IMR-90 (cell line): ENCODE data around the gene KCTD2. TPM values are rescaled to one million over a fixed set of nuclear protein-coding genes. Genes with fewer than 3 reads are reported as not detected.

Source experiments
- ATAC-seq: fragments of 200-7000 bp; cut with Tn5 transposase; 2 replicates; pipeline ENCODE4 v1.9.1; 2020; ENCODE audit warnings: low read depth, mild to moderate bottlenecking, moderate library complexity
- BruUV-seq: library from RNA; stranded (reverse); fragments of 400-500 nt; replicated peaks from 2 replicates; lab custom pipeline; 2021; lab: Mats Ljungman, UMichigan
- CTCF ChIA-PET: fragments of 300-600 bp; formaldehyde crosslinking; extraction: SDS; loops from one replicate; lab custom pipeline; 2021; ENCODE audit warnings: antibody characterized with exemption; lab: Yijun Ruan, JAX
- POLR2A ChIA-PET: fragments of 300-600 bp; sonication (Branson Sonifier 250); formaldehyde crosslinking; loops from one replicate; lab custom pipeline; 2022; ENCODE audit warnings: antibody characterized with exemption; ENCODE audit not compliant: unreplicated experiment; lab: Charles Lee
- DNase-seq: peaks from one replicate; pipeline ENCODE4 v3.0.0; 2013
- H2AFZ ChIP-seq: replicated peaks from 2 replicates; pipeline ENCODE3; 2013; ENCODE audit warnings: low read length, mild to moderate bottlenecking; ENCODE audit not compliant: poor library complexity
- H2AK5ac ChIP-seq: 2 replicates; pipeline ENCODE4 v1.6.1; 2013; ENCODE audit warnings: low read depth, low read length, inconsistent platforms
- H2AK9ac ChIP-seq: replicated peaks from 2 replicates; pipeline ENCODE3; 2013; ENCODE audit warnings: mild to moderate bottlenecking, low read depth, low read length, moderate library complexity; ENCODE audit not compliant: poor library complexity
- H2BK120ac ChIP-seq: 2 replicates; pipeline ENCODE4 v1.6.1; 2013; ENCODE audit warnings: low read depth, low read length, inconsistent platforms
- H2BK15ac ChIP-seq: 3 replicates; pipeline ENCODE4 v1.6.1; 2013; ENCODE audit warnings: low read depth, low read length, inconsistent platforms
- H2BK20ac ChIP-seq: 2 replicates; pipeline ENCODE4 v1.6.1; 2013; ENCODE audit warnings: low read depth, mild to moderate bottlenecking, inconsistent platforms, low read length, moderate library complexity
- H2BK5ac ChIP-seq: 2 replicates; pipeline ENCODE4 v1.6.1; 2013; ENCODE audit warnings: mild to moderate bottlenecking, low read depth, low read length, inconsistent platforms; ENCODE audit not compliant: poor library complexity, severe bottlenecking
- H3K14ac ChIP-seq: replicated peaks from 2 replicates; pipeline ENCODE4 v1.6.1; 2013; ENCODE audit warnings: low read depth, low read length, inconsistent platforms
- H3K18ac ChIP-seq: 2 replicates; pipeline ENCODE4 v1.6.1; 2013; ENCODE audit warnings: low read depth, low read length, control low read depth
- H3K23ac ChIP-seq: 2 replicates; pipeline ENCODE4 v1.6.1; 2013; ENCODE audit warnings: low read depth, low read length, inconsistent platforms
- H3K27ac ChIP-seq: 2 replicates; pipeline ENCODE4 v1.5.1; 2013; ENCODE audit warnings: mild to moderate bottlenecking, control low read depth, low read length; ENCODE audit not compliant: insufficient read depth
- H3K27me3 ChIP-seq: 2 replicates; pipeline ENCODE4 v1.6.1; 2013; ENCODE audit warnings: low read length; ENCODE audit not compliant: control insufficient read depth, insufficient read depth
- H3K36me3 ChIP-seq: 2 replicates; pipeline ENCODE4 v1.6.1; 2013; ENCODE audit warnings: low read length, mixed read lengths; ENCODE audit not compliant: control insufficient read depth, insufficient read depth
- H3K4ac ChIP-seq: 2 replicates; pipeline ENCODE4 v1.6.1; 2013; ENCODE audit warnings: low read depth, low read length, inconsistent platforms
- H3K4me1 ChIP-seq: 2 replicates; pipeline ENCODE4 v1.6.1; 2013; ENCODE audit warnings: low read length, mixed read lengths; ENCODE audit not compliant: control insufficient read depth, insufficient read depth
- H3K4me2 ChIP-seq: 2 replicates; pipeline ENCODE4 v1.6.1; 2013; ENCODE audit warnings: low read depth, mild to moderate bottlenecking, control low read depth, low read length, moderate library complexity
- H3K4me3 ChIP-seq: 2 replicates; pipeline ENCODE4 v1.5.1; 2013; ENCODE audit warnings: low read depth, mild to moderate bottlenecking, control low read depth, low read length, moderate library complexity; ENCODE audit not compliant: insufficient read depth
- H3K56ac ChIP-seq: 2 replicates; pipeline ENCODE4 v1.6.1; 2013; ENCODE audit warnings: low read length, inconsistent platforms; ENCODE audit not compliant: insufficient read depth; ENCODE audit errors: extremely low read depth
- H3K79me1 ChIP-seq, 2 experiments: 2 replicates each; pipeline ENCODE4 v1.6.1; 2013; ENCODE audit warnings: low read length in 2 of 2, inconsistent platforms in 1 of 2, low read depth in 1 of 2
- H3K9ac ChIP-seq: 2 replicates; pipeline ENCODE4 v1.6.1; 2013; ENCODE audit warnings: low read depth, low read length, control low read depth
- H3K9me1 ChIP-seq: 2 replicates; pipeline ENCODE4 v1.6.1; 2013; ENCODE audit warnings: low read length, inconsistent platforms; ENCODE audit not compliant: insufficient read depth
- H3K9me3 ChIP-seq: 2 replicates; pipeline ENCODE4 v1.6.1; 2013; ENCODE audit warnings: low read length; ENCODE audit not compliant: control insufficient read depth, insufficient read depth
- H4K20me1 ChIP-seq: 2 replicates; pipeline ENCODE4 v1.6.1; 2013; ENCODE audit warnings: low read length, inconsistent platforms; ENCODE audit not compliant: insufficient read depth
- H4K5ac ChIP-seq: 2 replicates; pipeline ENCODE4 v1.6.1; 2013; ENCODE audit warnings: mild to moderate bottlenecking, low read depth, low read length, control low read depth
- H4K8ac ChIP-seq, 2 experiments: 2 replicates each; pipeline ENCODE4 v1.6.1; 2013; ENCODE audit warnings: low read depth in 2 of 2, low read length in 2 of 2, control low read depth in 1 of 2, inconsistent platforms in 1 of 2
- H4K91ac ChIP-seq: 2 replicates; pipeline ENCODE4 v1.6.1; 2013; ENCODE audit warnings: low read depth, low read length, inconsistent platforms; ENCODE audit not compliant: insufficient read depth
- BHLHE40 ChIP-seq: fragments of 150-350 bp; IDR thresholded peaks from 2 replicates; pipeline ENCODE4 v1.6.1; 2016; ENCODE audit warnings: mild to moderate bottlenecking, low read depth, low read length
- CEBPB ChIP-seq: IDR thresholded peaks from 2 replicates; pipeline ENCODE4 v1.6.1; 2012; ENCODE audit warnings: low read depth, low read length, improper control_type of control experiment
- CHD1 ChIP-seq: IDR thresholded peaks from 2 replicates; pipeline ENCODE4 v1.6.1; 2012; ENCODE audit warnings: low read depth, low read length, improper control_type of control experiment
- CTCF ChIP-seq: conservative IDR thresholded peaks from 2 replicates; pipeline ENCODE4 v1.5.1; 2012; ENCODE audit warnings: mild to moderate bottlenecking, low read depth, low read length, improper control_type of control experiment
- FOS ChIP-seq: fragments of 150-350 bp; IDR thresholded peaks from 2 replicates; pipeline ENCODE4 v1.6.1; 2016; ENCODE audit warnings: low read depth, low read length
- MAZ ChIP-seq: IDR thresholded peaks from 2 replicates; pipeline ENCODE4 v1.6.1; 2012; ENCODE audit warnings: low read depth, mild to moderate bottlenecking, low read length, improper control_type of control experiment, moderate library complexity, borderline replicate concordance
- MXI1 ChIP-seq: IDR thresholded peaks from 2 replicates; pipeline ENCODE4 v1.6.1; 2012; ENCODE audit warnings: low read depth, mild to moderate bottlenecking, low read length, moderate library complexity, borderline replicate concordance
- NFE2L2 ChIP-seq: fragments of 150-350 bp; IDR thresholded peaks from 2 replicates; pipeline ENCODE4 v1.6.1; 2016; ENCODE audit warnings: low read depth, mild to moderate bottlenecking, low read length
- POLR2A ChIP-seq: IDR thresholded peaks from 2 replicates; pipeline ENCODE4 v1.6.1; 2012; ENCODE audit warnings: mild to moderate bottlenecking, low read depth, low read length
- RAD21 ChIP-seq: IDR thresholded peaks from 2 replicates; pipeline ENCODE4 v1.6.1; 2012; ENCODE audit warnings: low read length, improper control_type of control experiment
- RCOR1 ChIP-seq: IDR thresholded peaks from 2 replicates; pipeline ENCODE4 v1.6.1; 2012; ENCODE audit warnings: mild to moderate bottlenecking, low read length, improper control_type of control experiment; ENCODE audit not compliant: insufficient replicate concordance
- WGBS, 2 experiments: methylation state at CpG; one replicate each; pipeline versions ENCODE4 v1.1.5 to v1.1.7; 2013; ENCODE audit warnings: missing lambda C conversion rate in 2 of 2; ENCODE audit not compliant: insufficient read length in 1 of 2; ENCODE audit errors: extremely low coverage in 2 of 2; 5-methylcytosine and 5-hydroxymethylcytosine counted together
- dilution Hi-C: fragments of 300-500 bp; cut with HindIII; formaldehyde crosslinking; loops from one replicate; pipeline ENCODE4 v1.14.3; 2018; ENCODE audit warnings: low sequenced_read_pairs; ENCODE audit not compliant: unreplicated experiment
- in situ Hi-C: fragments of 300-500 bp; cut with MboI; formaldehyde crosslinking; loops from 3 replicates; pipeline ENCODE4 v1.14.3; 2019; ENCODE audit warnings: low sequenced_read_pairs, inconsistent platforms, mixed read lengths
- intact Hi-C: fragments of 100-400 bp; cut with micrococcal nuclease; formaldehyde crosslinking; loops from 2 replicates; pipeline ENCODE4 v1.10.0; 2022
- polyA plus RNA-seq, 3 experiments: library from polyadenylated mRNA; depleted of rRNA; stranded (reverse); fragments of >200 nt; gene quantifications; 2 replicates each; pipeline ENCODE4 v1.2.3, GENCODE V29; 2012; ENCODE audit warnings: low replicate concordance in 1 of 3
- total RNA-seq: library from RNA; depleted of rRNA; stranded (reverse); fragments of >200 nt; gene quantifications from 2 replicates; pipeline ENCODE4 v1.2.3, GENCODE V29; 2012
- TF ChIP-seq, protein P1 (sequence below): fragments of 150-350 bp; IDR thresholded peaks from 2 replicates; pipeline ENCODE4 v1.6.1; 2016; ENCODE audit warnings: low read depth, mild to moderate bottlenecking, low read length, moderate library complexity, borderline replicate concordance

Gene KCTD2
- total and polyA plus RNA-seq, 2 of the 4 experiments (the other 2 are of a cell fraction) = 9.1 to 18.4 TPM

DNA sequence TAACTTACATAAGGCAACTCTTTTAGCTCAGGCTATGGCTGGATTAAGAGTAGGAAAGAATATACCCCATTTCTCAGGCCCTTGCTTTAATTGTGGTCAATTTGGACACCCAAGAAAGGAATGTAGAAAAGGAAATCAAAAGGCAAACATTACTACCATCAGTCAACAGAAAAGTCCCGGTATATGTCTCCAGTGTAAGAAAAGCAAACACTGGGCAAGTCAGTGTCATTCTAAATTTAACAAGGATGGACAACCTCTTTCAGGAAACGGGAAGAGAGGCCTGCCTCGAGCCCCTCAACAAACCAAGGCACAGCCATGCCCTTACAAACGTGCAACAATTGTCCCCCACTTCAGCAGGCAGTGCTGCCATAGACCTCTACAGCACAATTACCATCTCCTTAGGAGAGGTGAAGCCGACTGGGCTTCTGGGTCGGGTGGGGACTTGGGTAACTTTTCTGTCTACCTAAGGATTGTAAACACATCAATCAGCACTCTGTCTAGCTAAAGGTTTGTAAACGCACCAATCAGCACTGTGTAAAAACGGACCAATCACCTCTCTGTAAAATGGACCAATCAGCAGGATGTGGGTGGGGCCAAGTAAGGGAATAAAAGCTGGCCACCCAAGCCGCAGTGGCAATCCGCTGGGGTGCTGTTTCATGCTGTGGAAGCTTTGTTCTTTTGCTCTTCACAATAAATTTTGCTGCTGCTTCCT lies 22.2 kb upstream of the KCTD2 start:
- Histone ChIP-seq H3K18ac (no peak overlapping the region), H3K4me3 (no peak overlapping the region), H2AFZ (no peak overlapping the region), H3K14ac (no peak overlapping the region), H2AK9ac (no peak overlapping the region), H4K20me1 (no peaks in the 10 kb centered on the region), H3K9me3 (no peaks in the 10 kb centered on the region), H3K23ac (no peak overlapping the region), H3K9me1 (no peaks in the 10 kb centered on the region), H3K36me3 (peaks cover 21% of the 10 kb centered on the region), H4K91ac (no peak overlapping the region), H2BK20ac (no peak overlapping the region), H3K27me3 (no peaks in the 10 kb centered on the region), H2BK5ac (no peak overlapping the region), H3K56ac (no peak overlapping the region), H3K4ac (no peak overlapping the region), H2AK5ac (no peak overlapping the region), H3K79me1 (no peaks in the 10 kb centered on the region), H2BK15ac (no peak overlapping the region), H2BK120ac (no peak overlapping the region), H3K4me2 (no peak overlapping the region), H4K8ac (no peak overlapping the region), H3K27ac (no peak overlapping the region), H3K4me1 (no peaks in the 10 kb centered on the region), H3K9ac (no peak overlapping the region), H4K5ac (no peak overlapping the region)
- no peak for TF ChIP-seq FOS
- TF ChIP-seq BHLHE40 = no peak
- no peak for TF ChIP-seq CHD1
- no peak for TF ChIP-seq RAD21
- TF ChIP-seq RCOR1 = no peak
- no peak for TF ChIP-seq POLR2A
- no peak for TF ChIP-seq CEBPB
- TF ChIP-seq NFE2L2 = no peak
- no peak for TF ChIP-seq MAZ
- no peak for TF ChIP-seq CTCF
- no peak for TF ChIP-seq MXI1
- TF ChIP-seq, protein P1, sequence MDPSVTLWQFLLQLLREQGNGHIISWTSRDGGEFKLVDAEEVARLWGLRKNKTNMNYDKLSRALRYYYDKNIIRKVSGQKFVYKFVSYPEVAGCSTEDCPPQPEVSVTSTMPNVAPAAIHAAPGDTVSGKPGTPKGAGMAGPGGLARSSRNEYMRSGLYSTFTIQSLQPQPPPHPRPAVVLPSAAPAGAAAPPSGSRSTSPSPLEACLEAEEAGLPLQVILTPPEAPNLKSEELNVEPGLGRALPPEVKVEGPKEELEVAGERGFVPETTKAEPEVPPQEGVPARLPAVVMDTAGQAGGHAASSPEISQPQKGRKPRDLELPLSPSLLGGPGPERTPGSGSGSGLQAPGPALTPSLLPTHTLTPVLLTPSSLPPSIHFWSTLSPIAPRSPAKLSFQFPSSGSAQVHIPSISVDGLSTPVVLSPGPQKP = no peak
- ATAC-seq (no peak), DNase-seq (no peak)
- in situ Hi-C loops = no loop called here
- ChIA-PET CTCF (no interaction called here), POLR2A (no interaction called here)
- dilution Hi-C loops = no loop called here
- 86% methylated on average over 2 of the region's 10 CpGs; no CpG with 5 or more reads in 1 of the 2 experiments for WGBS, 2 experiments
- BruUV-seq = no TSS peak
- intact Hi-C loops = no loop called here
